MG63 (cell line): ENCODE data around the gene WIPF2. TPM values are rescaled to one million over a fixed set of nuclear protein-coding genes. Genes with fewer than 3 reads are reported as not detected.
"Not testable (repeated sequence)": the region's sequence is repeated elsewhere in the genome, so short reads cannot be mapped to it uniquely, and the experiment has no call there.

ENCODE experiments used
- DNase-seq: peaks from one replicate; pipeline ENCODE4 v3.0.0-alpha.2; 2020
- H3K27me3 ChIP-seq: fragments of 250-450 bp; sonication (Bioruptor Pico); 2 replicates; pipeline ENCODE4 v1.5.1; 2020; ENCODE audit warnings: mild to moderate bottlenecking, moderate library complexity
- H3K36me3 ChIP-seq: fragments of 250-450 bp; sonication (Bioruptor Pico); 2 replicates; pipeline ENCODE4 v1.5.1; 2020; ENCODE audit warnings: mild to moderate bottlenecking, moderate library complexity
- H3K4me3 ChIP-seq: fragments of 250-450 bp; sonication (Bioruptor Pico); 2 replicates; pipeline ENCODE4 v1.5.1; 2020; ENCODE audit warnings: mild to moderate bottlenecking, moderate library complexity
- H3K9me3 ChIP-seq: fragments of 250-450 bp; sonication (Bioruptor Pico); 2 replicates; pipeline ENCODE4 v1.5.1; 2020; ENCODE audit warnings: mild to moderate bottlenecking, moderate library complexity
- total RNA-seq: library from RNA; depleted of rRNA; stranded (reverse); fragments of >200 nt; shearing (Covaris generic); gene quantifications from 2 replicates; pipeline ENCODE4 v1.2.3, GENCODE V29; 2014; ENCODE audit warnings: low replicate concordance

WIPF2 gene
- total RNA-seq, 1 experiment from 2014 or later: 7.4 TPM

DNA sequence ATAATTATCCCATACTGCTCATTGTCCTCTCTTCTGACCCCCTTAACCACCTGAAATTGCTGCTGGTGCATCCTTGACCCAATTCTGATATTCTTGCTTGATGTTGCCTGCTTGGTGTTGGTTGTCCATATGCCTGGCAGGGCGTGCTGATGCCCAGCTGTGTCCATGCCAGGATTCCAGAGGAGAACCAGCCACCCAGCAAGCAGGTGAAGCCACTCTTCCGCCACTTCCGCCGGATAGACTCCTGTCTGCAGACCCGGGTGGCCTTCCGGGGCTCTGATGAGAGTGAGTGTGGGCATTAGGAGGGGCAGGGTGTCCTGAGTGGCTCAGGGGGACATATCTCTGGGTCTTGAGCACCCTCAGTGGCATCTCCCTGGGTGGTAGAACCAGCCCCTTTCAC lies 30.4 kb upstream of the WIPF2 start:
- no peaks in the 10 kb centered on the region for H3K27me3 ChIP-seq
- H3K36me3 ChIP-seq: peaks cover 15% of the 10 kb centered on the region; the same call in 1 of the 2 replicates
- H3K9me3 ChIP-seq: no peaks in the 10 kb centered on the region
- DNase-seq: no peak
- H3K4me3 ChIP-seq: no peak overlapping the region

DNA sequence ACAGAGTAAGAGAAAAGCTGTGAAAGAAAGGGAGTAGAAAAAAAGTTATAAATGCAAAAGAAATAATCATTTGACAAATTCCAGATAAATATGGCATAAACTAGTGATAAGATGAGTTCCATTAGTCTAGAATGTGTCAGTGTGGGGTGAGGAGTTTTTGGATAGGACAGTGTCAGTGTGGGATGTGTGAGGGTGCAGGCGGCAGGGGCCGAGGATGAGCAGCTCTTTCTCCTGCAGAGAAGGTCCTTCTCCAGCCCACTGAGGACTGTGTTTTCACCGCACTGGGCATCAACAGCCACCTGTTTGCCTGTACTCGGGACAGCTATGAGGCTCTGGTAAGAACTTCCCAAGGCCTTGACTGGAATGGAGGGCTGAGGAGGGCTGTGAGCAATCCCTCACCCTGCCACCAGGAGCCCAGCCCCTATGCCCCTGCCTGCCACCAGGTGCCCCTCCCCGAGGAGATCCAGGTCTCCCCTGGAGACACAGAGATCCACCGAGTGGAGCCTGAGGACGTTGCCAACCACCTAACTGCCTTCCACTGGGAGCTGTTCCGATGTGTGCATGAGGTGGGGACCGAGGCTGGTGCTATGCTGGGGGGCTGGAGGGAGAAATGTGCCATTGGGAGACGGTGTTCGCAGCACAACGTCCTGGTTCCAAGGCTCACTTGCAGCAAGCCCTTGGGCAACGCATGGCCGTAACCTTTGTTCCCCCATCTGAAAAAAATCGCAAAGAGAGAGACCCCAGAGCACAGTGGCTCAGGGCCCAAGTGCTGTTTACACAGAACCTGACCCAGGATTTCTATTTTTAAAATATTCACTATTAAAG lies 28.7 kb upstream of the WIPF2 start:
- DNase-seq: no peak
- no peak overlapping the region for H3K4me3 ChIP-seq
- H3K27me3 ChIP-seq: no peaks in the 10 kb centered on the region
- H3K36me3 ChIP-seq: peaks cover 15% of the 10 kb centered on the region; the same call in 1 of the 2 replicates
- H3K9me3 ChIP-seq: no peaks in the 10 kb centered on the region

DNA sequence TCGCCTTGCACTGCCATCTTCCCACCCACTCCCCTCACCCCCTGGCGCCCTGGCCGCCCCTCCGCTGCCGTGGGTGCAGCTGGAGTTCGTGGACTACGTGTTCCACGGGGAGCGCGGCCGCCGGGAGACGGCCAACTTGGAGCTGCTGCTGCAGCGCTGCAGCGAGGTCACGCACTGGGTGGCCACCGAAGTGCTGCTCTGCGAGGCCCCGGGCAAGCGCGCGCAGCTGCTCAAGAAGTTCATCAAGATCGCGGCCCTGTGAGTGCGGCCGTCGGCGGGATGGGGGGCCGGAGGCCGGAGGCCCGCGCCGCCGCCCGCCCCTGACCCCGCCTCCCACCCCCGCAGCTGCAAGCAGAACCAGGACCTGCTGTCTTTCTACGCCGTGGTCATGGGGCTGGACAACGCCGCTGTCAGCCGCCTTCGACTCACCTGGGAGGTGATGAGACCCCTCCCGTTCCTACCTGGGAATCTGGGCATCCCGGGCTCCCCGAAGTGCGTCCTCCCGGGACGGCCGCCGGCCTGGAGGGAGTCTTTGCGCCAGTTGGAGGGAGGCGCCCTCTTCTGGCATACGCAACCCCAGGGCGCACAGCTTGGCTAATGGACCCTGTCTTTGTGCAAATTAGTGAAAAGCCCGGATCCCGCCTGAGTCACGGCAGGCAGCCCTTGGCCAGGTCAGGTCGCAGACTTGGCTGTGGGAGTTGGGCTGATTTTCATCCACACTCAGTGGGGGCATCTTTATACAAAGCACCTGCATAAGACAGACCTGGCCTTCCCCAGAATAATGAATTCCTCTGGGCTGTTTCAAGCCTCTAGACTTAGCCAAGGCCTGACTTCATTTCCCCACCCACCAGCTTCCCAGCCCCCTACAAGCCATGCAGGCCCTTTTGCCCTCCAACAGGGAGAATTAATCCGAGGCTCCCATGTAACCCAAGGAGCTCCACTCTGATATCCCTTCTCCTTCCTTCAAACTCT lies 27.6 kb upstream of the WIPF2 start:
- Histone ChIP-seq H3K27me3 (no peaks in the 10 kb centered on the region), H3K36me3 (peaks cover 15% of the 10 kb centered on the region; the same call in 1 of the 2 replicates), H3K9me3 (no peaks in the 10 kb centered on the region), H3K4me3 (no peak overlapping the region)
- no peak for DNase-seq

DNA sequence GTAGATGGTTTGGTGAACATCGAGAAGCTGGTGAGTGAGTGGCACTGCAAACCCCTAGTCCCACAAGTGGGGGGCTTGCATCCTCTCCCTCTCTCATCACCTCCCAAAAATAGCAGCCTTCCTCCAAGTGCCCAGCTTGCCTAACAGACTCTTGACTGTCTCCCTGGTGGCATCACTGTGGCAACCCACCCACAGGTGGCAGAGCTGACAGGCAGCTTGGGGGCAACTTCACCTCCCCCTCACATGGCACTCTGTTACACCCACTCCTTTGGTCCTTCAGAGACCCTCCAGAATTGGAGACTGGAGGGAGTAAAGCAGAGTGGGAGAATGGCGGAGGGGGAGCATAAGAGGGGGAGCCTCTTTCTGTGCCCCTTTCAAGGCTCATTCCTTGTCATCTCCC lies 26.1 kb upstream of the WIPF2 start:
- no peak for DNase-seq

DNA sequence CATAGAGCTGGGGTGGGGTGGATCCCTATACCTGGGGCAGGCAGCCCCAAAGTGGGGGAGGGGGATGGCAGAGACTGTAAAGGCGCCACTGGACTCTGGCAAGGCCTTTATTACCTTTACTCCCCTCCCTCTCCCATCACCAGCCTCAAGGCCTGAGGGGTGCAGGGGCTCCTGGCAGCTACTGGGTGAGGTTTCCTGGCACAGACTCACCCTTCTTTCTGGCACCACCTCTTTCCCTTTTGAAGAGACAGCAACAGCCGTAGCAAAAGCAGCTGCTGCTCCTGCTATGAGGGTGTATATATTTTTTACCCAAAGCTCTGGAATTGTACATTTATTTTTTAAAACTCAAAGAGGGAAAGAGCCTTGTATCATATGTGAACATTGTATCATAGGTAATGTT lies 24.3 kb upstream of the WIPF2 start:
- H3K9me3 ChIP-seq: peaks cover 6% of the 10 kb centered on the region
- H3K4me3 ChIP-seq: no peak overlapping the region
- no peak for DNase-seq
- H3K27me3 ChIP-seq: no peaks in the 10 kb centered on the region
- H3K36me3 ChIP-seq: peaks cover 15% of the 10 kb centered on the region; the same call in 1 of the 2 replicates

More for the DNA sequence above, 26.1 kb upstream of the WIPF2 start:
- Histone ChIP-seq H3K27me3 (no peaks in the 10 kb centered on the region), H3K4me3 (no peak overlapping the region), H3K9me3 (peaks cover 4% of the 10 kb centered on the region), H3K36me3 (peaks cover 15% of the 10 kb centered on the region; the same call in 1 of the 2 replicates)

DNA sequence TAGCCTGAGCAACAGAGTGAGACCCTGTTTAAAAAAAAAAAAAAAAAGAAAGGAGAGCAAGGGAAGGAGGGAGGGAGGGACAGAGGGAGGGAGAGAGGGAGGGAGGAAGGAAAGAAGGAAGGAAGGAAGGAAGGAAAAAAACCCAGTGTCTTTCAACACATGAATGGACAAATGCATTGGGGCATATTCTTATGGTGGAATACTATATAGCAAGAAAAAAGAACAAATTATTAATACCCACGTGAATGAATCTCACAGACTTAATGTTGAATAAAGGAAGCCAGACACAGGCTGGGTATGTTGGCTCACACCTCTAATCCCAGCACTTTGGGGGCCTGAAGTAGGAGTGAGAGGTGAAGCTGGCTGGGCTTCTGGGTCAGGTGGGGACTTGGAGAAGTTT lies 21.6 kb upstream of the WIPF2 start:
- peaks cover 8% of the 10 kb centered on the region; the same call in 1 of the 2 replicates for H3K36me3 ChIP-seq
- H3K9me3 ChIP-seq: peaks cover 6% of the 10 kb centered on the region
- DNase-seq: no peak
- no peak overlapping the region for H3K4me3 ChIP-seq
- no peaks in the 10 kb centered on the region for H3K27me3 ChIP-seq

DNA sequence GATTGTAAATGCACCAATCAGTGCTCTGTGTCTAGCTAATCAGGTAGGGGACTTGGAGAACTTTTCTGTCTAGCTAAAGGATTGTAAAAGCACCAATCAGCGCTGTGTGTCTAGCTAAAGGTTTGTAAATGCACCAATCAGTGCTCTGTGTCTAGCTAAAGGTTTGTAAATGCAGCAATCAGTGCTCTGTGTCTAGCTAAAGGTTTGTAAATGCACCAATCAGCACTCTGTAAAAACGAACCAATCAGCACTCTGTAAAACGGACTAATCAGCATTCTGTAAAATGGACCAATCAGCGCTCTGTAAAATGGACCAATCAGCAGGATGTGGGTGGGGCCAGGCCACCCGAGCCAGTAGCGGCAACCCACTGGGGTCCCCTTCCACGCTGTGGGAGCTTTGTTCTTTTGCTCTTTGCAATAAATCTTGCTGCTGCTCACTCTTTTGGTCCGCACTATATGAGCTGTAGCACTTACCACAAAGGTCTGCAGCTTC lies 21.1 kb upstream of the WIPF2 start:
- not testable (repeated sequence) for H3K4me3 ChIP-seq, H3K36me3 ChIP-seq, DNase-seq, H3K27me3 ChIP-seq, H3K9me3 ChIP-seq

DNA sequence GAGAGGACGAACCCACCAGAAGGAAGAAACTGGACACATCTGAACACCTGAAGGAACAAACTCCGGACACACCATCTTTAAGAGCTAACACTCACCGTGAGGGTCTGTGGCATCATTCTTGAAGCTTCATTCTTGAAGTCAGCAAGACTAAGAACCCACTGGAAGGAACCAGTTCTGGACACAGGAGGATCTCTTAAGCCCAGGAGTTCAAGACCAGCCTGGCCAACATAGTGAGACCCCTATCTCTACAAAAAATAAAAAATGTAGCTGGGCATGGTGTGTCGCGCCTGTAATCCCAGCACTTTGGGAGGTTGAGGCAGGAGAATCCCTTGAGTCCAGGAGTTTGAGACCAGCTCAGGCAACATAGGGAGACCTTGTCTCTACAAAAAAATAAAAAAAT lies 20.5 kb upstream of the WIPF2 start:
- Histone ChIP-seq H3K9me3 (peaks cover 6% of the 10 kb centered on the region), H3K36me3 (peaks cover 1% of the 10 kb centered on the region; the same call in 1 of the 2 replicates), H3K27me3 (no peaks in the 10 kb centered on the region), H3K4me3 (no peak overlapping the region)
- DNase-seq: no peak

DNA sequence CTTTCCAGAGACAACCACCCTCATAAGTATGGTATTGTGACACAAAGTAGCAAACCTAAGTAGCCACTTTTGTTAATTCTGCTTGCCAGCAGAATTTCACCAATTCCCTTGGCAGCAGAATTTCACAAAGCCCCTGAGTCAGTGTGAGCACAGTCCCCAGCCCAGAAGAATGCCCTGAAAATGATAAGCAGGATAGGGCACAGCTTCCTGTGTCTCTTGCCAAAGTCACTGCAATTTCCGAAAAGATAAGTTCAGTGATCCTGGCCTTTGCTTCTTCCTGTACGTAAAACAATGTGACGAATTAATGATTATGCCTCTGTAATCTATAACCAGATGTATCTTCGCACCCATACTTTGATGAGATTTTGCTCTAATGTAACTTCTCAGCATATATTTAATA lies 16.0 kb upstream of the WIPF2 start:
- no peak overlapping the region for H3K4me3 ChIP-seq
- no peaks in the 10 kb centered on the region for H3K36me3 ChIP-seq
- no peaks in the 10 kb centered on the region for H3K27me3 ChIP-seq
- peaks cover under 1% of the 10 kb centered on the region; the same call in 1 of the 2 replicates for H3K9me3 ChIP-seq
- no peak for DNase-seq

DNA sequence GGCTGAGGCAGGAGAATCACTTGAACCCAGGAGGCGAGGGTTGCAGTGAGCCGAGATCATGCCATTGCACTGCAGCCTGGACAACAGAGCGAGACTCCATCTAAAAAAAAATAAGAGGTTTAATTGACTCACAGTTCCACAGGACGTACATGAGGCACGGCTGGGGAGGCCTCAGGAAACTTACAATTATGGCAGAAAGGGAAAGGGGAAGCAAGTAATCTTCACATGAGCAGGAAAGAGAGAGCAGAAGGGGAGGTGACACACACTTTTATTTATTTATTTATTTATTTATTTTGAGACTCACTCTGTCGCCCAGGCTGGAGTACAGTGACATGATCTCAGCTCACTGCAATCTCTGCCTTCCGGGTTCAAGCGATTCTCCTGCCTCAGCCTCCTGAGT lies 12.9 kb upstream of the WIPF2 start:
- H3K27me3 ChIP-seq, H3K36me3 ChIP-seq, H3K9me3 ChIP-seq, DNase-seq, H3K4me3 ChIP-seq: not testable (repeated sequence)

DNA sequence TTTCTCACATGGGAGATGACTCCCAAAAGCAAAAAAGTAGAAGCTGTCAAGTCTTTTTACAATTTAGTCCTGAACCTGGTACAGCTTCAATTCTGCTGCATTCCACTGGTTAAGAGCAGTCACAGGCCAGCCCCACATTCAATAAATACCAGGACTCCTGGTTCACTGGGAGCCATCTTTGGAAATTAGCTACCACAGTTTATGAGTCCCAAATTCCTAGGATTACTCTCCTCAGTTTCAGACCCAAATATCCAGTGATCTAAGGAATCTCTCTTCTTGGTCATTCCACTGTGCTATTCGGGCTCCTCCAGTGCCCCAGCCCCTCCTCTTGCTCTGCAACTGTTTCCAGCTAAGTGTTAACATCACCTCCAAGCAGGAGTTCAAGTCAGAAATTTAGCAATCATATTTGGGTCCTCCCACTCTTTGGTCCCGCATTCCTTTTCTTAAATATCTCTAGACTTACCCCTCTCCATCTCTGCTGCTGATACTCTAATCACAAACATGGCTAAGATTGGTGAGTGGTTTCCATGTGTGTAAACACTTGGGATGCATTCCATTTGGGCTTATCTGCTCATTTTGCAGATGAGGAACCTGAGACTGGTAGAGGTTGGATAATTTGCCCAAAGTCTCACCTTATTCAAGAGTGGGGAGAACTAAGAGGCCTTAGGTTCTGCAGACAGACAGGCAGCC lies 9.6 kb upstream of the WIPF2 start:
- Histone ChIP-seq H3K4me3 (no peak overlapping the region), H3K9me3 (no peaks in the 10 kb centered on the region), H3K27me3 (no peaks in the 10 kb centered on the region), H3K36me3 (no peaks in the 10 kb centered on the region)
- DNase-seq: no peak

DNA sequence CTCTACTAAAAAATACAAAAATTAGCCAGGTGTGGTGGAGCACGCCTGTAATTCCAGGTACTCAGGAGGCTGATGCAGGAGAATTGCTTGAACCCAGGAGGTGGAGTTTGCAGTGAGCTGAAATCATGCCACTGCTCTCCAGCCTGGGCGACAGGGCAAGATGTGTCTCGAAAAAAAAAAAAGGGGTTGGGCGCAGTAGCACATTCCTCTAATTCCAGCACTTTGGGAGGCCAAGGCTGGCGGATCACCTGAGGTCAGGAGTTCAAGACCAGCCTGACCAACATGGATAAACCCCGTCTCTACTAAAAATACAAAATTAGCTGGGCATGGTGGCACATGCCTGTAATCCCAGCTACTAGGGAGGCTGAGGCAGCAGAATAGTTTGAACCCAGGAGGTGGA lies 5.2 kb upstream of the WIPF2 start:
- DNase-seq, H3K9me3 ChIP-seq, H3K27me3 ChIP-seq, H3K36me3 ChIP-seq, H3K4me3 ChIP-seq: not testable (repeated sequence)

DNA sequence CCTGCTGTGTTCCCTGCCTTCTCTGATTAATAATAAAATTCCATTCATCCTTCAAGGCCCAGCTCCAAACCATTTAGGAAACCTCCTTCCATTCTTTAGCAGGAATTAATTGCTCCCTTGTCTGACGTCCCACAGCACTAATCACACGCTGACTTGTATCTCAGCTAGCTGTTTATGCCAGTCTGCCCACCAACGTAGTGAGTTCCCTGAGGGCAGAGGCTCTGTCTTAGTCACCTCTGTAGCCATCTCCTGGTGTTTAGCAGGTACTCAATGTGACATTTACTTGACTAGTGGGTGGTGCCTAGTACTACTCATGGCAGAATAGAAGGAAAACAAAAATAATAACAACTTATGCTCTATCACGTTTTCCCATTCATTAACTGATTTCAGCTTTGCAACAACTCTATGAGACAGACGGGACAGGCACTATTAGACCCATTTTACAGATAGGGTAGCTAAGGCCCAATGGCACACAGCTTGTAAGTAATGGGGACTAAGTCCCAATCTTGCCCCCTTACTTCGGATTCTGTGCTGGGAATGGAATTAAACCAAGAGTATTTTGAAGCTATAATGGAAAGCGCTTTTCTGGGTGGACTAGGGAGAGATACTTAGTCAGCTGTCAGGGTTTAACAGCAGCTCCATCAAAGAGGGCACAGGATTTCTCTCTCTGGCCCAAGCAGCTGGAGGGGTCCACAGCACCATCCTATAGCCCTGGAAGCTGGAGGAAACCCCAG lies 931 bp upstream of the WIPF2 start:
- DNase-seq: no peak
- Histone ChIP-seq H3K36me3 (no peaks in the 10 kb centered on the region), H3K9me3 (no peaks in the 10 kb centered on the region), H3K4me3 (no peak overlapping the region; the same call in 1 of the 2 replicates), H3K27me3 (no peaks in the 10 kb centered on the region)

DNA sequence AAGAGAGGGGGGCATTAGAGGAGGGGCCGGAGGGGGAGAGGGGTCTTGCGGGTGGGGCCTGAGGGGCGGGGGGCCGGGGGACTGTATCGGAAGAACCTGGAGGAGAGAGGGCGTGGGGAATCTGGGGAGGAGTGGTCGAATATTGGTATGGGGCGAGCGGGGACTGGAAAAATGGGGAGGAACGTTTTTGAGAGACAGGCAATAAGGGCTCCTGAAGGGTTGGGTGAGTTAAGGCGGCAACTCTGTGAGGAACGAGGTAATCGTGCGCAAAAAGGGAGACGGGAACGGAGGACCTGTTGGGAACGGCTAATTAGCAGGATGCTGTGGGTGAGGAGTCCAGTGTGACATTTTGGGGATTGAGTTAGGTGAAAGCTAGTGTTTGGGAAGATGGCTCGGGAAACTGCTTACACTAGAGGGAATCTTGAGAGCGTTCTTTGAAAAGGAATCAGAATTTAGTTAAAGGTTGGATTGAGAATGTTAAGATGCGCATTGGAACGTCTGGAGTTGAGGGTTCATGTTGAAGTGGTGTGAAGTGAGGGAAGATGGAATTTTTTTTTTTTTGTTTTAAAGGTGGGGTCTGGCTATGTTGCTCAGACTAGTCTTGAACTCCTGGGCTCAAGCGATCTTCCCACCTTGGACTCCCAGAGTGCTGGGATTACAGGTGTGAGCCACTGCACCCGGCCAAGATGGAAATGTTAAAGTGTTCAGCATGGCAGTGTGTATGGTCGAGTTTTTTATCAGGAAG lies 662 bp downstream of the WIPF2 start:
- H3K9me3 ChIP-seq: no peaks in the 10 kb centered on the region
- peak overlapping the region; percentile 92 for H3K4me3 ChIP-seq
- no peaks in the 10 kb centered on the region for H3K27me3 ChIP-seq
- no peaks in the 10 kb centered on the region; the same call in 1 of the 2 replicates for H3K36me3 ChIP-seq
- peak; percentile 65 for DNase-seq
